Stromal cell of bone marrow (primary cell): ENCODE results near the gene DCTN5.

ENCODE experiments used
- DNase-seq: peaks from one replicate; pipeline ENCODE4 v3.0.0-alpha.2; 2012; ENCODE audit warnings: low read depth

Gene DCTN5

DNA sequence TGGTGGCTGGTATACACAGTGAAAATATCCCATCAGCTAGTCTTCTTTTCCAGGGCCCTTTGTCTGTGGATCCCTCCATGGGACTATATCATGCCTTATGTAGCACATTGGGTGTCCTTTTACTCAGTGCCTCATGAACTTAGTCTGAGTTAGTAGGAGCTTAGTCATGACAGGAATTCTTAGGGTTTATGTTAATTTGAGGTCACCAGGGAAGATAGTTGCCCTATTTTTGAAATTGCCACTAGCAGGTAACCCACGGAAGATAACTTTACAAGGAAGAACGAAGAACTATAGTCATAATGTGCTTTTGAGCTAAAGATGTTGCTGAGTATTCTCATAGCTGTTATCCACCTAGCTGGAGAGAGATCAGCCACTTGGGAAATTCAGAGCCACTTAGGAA lies 22.7 kb downstream of the DCTN5 start:
- DNase-seq, result no peak

DNA sequence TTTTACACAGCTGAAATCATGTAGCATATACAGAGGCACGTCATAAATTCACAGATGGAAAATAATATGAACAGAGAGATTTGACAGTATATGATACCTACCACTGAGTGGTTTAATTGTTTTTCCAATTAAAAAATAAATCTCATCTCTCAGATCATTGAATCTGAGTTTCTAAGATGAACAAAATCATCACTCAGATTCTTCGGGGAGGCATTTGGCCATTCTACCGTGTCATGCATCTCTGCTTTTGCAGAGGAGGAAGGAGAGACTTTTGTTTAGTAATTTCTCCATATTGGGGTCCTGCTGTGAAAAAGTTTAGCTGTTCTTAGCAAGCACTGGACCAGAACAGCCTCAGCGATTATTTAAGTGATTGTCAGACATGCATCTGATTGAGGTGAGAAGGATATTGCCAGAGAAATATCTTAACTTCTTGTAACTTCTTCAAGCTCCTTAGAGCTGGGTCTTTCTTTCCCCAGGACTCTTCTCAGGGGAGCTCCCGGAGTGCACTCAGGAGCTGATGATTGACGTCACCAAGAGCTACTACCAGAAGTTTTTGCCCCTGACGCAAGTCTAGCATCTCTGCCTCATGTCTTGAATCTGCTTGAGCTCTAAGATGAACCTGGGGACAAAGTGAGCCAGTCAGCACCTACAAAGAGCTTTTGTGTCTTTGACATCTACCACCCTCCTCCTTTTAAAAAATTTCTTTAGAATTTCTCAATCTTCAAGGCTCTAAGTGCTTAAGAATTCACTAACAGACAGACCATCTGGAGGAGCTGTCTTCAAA lies 25.5 kb downstream of the DCTN5 start:
- no peak for DNase-seq

DNA sequence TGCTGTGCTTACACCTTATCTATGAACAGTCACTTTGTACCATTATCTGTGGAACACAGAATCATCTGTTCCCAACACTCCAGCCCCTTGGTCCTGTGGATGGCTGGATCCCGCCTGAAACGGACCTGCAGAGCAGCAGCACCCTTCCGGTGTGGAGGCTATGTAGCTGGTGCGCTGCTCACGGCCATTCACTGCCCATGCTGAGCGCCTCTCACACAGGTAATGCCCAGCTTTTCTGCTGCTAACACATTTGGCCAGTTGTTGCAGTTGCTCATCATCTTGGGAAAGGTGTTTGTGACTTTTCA lies 26.0 kb downstream of the DCTN5 start:
- DNase-seq, result no peak

DNA sequence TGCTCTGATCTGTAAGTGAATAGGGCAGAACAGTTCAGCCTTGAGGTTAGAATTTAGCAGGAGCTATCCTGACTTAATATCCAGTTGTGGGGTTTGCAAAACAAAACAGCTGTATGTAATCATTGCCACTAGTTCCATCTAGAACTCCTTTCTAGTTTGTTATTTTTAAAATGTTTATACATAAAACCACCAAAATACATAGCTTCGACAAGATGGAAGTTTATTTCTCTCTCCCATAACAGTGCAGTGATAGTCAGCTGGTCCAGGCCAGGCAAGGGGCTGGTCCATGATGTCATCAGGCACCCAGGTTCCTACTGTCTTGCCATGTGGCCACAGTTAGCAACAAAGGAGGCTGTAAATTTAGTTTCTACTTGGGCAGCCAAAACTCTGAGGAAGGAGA lies 27.0 kb downstream of the DCTN5 start:
- DNase-seq, result no peak

DNA sequence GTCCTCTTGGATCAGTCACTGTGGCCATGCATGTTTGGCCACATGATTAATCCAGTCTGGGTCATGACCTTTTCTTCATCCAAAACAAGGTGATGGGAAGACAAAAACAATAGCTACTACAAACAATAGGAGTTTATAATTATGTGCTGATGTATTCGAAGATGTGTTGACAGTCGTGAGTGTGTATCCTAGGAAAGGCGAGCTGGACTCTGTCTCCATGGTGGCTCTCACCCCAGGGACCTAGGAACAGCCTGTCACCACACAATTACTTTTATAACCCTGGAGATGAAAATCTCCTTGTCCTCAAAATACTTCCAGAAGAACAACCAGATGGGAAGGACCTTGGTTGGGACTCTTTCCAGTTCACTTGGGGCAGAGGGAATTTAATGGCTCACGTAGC lies 27.6 kb downstream of the DCTN5 start:
- no peak for DNase-seq

DNA sequence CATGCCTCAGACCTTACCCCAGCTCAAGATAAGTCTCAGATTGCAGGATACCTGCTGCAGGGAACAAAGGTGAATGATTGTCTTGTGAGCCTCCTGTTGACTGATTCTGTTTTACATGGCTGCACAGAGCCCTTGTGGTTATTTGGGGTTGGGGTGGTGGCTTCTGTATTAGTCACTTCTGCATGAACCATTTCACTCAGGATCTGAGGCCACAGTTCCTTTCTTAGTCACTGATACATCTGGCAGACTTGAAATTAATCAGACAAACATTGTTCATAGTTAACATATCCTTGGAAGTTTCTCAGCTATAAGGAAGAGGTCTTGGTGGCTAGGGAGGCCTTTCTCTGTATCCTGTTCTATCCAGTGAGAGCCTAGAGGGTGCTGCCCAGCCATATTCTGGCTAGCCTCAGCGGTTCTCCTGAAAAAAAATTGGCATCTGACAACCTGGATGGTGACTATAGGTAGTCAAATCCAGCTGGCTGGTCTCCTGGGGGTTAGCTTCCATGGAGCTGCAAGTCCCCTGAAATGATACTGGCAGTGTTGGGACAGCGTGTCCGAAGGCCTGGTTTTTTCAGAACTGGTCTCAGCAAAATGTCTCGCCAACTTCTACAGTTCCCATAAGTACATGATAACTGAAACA lies 29.0 kb downstream of the DCTN5 start:
- peak; percentile 81 for DNase-seq

DNA sequence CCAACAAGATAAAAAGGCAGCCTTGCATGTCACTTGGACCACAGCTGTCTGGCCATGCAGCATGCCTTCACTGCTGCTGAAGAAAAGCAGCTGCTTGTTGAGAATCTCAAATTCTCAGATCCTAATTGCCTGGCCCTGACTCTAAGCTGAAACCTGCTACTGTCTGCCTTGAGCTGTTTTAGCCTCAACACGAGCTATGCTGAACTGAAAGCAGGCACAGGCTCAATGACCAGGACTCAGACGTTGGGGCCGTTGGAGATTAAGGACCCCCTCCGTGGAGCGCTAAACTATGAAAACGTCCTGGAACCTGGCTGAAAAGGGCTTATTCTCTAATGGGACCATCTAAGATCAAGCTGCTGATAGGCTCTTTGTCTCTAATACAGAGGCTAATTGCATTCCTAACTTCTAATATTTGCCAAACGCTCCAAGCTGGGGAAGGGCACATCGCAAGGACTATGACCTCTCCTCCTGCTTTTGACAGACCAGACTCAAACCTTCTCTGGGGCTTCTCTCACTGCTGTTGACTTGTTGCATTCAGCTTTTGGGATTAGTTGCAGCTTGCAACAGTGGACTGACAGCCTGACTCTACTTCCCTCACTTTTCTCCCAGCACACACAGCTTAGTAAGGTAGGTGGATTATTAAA lies 32.8 kb downstream of the DCTN5 start:
- no peak for DNase-seq

DNA sequence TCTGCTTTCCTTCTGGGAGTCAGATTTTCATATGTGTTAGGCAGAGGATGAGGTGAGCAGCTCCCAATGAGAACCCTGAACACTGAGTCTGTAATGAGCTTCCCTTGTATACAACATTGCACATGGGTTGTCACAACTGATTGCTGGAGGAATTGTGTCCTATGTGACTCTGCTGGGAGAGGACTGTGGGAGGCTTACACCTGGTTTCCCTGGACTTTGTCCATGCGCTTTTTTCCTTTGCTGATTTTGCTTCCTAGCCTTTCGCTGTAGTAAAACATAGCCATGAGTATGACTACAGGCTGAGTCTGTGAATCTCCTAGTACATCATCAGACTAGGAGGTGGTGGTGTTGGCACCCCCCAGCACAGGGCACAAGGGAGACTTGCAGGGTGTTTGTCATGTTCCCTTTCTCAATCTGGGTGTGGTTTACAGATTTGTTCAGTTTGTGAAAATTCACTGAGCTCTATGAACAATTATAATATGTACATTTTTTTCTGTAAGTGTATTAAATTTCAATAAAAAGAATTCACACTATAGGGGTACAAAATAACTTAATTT lies 35.7 kb downstream of the DCTN5 start:
- no peak for DNase-seq

DNA sequence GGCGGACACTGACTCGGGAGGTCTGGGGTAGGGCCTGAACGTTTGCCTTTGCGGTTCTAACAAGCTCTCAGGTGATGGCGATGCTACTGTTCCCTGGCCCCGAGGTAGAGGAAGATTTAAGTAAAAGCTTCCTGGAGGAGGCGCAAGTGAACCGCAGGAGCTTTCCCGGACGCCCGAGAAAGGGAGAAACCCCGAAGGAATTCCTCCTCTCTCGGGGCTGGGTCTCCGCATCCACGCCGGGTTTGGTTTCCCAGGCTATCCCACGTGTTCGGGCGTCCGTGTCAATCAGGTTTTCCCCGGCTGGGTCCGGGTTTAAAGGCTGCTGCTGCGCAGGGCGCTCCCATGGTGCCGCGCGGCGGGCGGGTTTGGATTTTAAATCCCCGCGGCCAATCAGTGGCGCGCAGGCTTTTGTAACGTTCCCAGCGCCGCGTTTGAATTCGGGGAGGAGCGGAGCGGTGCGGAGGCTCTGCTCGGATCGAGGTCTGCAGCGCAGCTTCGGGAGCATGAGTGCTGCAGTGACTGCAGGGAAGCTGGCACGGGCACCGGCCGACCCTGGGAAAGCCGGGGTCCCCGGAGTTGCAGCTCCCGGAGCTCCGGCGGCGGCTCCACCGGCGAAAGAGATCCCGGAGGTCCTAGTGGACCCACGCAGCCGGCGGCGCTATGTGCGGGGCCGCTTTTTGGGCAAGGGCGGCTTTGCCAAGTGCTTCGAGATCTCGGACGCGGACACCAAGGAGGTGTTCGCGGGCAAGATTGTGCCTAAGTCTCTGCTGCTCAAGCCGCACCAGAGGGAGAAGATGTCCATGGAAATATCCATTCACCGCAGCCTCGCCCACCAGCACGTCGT lies 37.4 kb downstream of the DCTN5 start, which contains the start of gene PLK1:
Gene PLK1 (plus strand): TSS at position 460 of the 844 bp plus-strand sequence. CDS start 44 bp downstream, at position 504.
- peak; percentile 72 for DNase-seq

DNA sequence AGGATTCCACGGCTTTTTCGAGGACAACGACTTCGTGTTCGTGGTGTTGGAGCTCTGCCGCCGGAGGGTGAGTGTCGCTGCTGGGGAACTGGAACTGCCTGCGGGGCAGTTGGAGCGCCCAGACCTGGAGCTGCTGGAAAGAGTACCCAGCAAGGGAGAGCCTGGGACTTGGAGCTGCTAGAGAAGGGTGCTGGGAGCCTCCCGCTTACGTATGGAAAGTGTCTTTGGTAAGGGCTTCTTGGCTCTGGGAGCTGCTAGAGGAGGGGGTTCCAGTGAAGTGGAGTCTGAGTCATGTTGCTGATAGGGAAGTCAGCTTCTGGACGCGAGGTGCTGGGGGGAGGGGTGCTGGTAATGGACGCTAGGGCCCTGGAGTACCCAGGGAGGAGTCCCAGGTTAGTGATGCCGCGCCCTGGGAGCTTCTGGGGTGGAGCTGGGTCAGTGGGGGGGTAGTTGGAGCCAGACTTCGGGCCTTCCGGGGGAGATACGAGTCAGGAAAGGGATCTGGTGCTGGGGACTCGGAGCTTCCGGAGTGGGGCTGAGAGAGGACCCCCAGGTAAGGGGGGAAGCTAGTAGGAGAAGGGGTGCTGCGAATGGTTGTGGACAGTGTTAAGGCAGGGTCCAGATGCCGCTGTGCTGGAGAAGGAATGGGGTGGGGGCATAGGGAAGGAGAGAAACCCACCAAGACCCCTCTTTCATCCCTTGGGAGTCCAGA lies 38.2 kb downstream of the DCTN5 start:
- DNase-seq, result no peak

DNA sequence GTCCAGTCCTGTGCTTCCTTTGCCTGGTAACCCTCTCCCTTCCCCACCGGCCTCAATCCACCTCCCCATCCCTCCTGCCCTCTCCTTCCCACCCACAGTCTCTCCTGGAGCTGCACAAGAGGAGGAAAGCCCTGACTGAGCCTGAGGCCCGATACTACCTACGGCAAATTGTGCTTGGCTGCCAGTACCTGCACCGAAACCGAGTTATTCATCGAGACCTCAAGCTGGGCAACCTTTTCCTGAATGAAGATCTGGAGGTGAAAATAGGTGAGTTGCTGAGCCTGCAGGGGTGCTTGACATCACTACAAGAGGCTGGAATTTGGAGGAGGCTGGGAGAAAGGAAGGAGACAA lies 38.7 kb downstream of the DCTN5 start:
- no peak for DNase-seq

DNA sequence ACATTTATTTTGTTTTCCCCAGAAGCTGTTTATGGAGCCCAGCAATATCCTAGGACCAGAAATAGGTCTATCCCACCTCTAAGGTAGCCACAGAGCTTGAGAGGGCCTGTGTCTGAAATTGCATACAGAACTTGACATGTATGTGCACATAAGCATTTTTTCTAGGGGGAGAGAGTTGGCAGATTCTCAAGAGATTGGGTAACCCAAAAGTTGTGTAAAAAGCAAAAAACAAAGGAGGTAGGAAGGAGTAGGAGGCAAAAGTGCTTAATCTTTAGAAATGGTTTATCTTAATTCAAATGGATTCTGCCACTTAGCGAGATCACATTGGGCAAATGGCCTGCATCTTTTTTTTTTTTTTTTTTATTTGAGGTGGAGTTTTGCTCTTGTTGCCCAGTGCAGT lies 40.9 kb downstream of the DCTN5 start:
- DNase-seq, result no peak

DNA sequence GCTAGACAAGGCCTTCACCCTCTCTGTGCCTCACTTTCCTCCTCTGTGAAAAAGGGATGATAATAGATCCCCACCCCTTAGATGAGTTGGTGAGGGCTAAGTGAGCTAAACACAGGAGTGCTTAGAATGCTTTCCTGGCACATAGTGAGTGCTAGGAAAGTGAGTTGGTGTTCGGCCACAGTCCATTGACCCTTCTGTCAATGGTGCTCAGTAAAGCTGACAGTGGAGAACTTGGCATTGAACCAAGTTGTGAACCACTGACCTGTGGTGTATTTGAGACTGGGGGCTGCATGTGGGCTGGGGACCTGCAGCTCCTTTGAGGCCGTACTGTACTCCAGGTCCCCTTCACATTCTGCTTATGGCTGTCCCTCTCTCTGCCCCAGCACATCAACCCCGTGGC lies 42.2 kb downstream of the DCTN5 start:
- no peak for DNase-seq

DNA sequence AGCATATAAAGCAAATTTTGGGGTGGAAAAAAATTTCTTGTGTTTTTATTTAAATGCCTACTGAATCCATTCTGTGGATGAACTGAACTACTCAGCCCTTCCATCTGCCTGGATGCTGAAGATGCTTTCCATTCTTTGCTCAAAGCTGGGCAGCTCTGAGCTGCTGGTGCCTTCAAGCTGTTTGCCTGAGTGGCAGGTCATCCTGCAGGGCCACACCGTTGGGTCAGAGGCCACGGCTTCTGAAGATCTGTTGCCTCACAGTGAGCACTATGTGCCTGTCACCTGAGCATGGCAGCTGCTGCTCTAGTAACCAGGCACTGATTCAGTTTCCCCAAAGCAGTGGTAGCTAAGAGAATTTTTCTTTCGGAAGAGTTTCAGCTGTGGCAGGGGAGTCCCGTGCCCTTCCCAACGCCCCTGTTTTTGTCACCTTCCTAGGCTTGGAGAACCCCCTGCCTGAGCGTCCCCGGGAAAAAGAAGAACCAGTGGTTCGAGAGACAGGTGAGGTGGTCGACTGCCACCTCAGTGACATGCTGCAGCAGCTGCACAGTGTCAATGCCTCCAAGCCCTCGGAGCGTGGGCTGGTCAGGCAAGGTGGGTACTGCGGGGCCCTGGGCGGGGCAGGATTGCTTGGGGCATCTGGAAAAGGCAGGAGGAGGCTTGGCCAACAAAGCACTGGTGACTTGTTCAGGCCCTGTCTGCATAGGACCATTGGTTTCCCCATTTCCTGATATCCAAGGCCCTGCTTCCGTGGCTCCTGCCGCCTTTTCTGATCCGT lies 46.0 kb downstream of the DCTN5 start:
- no peak for DNase-seq

DNA sequence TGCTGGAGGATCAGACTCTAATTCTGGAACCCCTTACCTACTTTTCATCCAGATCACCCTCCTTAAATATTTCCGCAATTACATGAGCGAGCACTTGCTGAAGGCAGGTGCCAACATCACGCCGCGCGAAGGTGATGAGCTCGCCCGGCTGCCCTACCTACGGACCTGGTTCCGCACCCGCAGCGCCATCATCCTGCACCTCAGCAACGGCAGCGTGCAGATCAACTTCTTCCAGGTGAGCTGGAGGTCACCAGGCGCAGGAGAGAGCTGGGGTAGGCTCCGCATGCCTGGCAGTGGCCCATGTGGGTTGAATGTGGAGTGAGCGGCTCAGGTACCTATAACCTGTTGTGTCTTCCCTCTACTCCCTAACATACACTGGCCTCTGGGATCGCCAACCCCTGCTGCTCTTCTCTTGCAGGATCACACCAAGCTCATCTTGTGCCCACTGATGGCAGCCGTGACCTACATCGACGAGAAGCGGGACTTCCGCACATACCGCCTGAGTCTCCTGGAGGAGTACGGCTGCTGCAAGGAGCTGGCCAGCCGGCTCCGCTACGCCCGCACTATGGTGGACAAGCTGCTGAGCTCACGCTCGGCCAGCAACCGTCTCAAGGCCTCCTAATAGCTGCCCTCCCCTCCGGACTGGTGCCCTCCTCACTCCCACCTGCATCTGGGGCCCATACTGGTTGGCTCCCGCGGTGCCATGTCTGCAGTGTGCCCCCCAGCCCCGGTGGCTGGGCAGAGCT lies 48.3 kb downstream of the DCTN5 start:
- no peak for DNase-seq

DNA sequence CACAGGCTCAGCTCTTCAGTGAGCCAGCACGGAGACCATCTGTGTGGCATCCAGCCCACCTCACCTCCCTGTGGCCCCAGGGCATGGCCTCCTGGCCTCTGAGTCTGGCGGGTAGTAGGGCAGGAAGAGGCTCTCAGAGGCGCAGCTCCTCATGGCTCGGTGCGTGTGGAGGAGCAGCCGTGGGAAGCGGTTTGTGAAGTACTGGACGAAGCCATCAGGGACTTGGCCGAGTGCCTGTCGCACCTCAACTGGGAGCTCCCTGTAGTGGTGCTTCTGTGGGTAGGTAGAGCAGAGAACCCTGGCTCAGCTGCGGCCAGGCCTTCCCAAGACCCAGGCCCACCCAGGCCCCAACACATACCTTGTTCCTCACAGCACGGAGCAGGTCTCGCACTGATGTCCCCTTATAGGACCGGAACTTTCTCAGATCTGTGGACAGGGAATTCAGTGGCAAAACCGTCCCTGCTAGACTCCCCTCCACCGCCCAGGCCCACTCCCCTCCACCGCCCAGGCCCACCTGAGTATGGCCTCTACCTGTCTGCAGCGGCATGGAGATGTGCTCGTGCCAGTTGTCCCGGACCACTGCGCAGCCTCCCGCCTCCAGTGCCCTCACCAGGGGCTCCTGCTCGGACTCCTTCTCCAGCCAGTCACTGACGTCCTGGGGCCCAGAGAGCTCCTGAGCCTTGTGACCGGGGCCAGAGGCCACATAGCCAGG lies 49.7 kb downstream of the DCTN5 start:
- no peak for DNase-seq

DNA sequence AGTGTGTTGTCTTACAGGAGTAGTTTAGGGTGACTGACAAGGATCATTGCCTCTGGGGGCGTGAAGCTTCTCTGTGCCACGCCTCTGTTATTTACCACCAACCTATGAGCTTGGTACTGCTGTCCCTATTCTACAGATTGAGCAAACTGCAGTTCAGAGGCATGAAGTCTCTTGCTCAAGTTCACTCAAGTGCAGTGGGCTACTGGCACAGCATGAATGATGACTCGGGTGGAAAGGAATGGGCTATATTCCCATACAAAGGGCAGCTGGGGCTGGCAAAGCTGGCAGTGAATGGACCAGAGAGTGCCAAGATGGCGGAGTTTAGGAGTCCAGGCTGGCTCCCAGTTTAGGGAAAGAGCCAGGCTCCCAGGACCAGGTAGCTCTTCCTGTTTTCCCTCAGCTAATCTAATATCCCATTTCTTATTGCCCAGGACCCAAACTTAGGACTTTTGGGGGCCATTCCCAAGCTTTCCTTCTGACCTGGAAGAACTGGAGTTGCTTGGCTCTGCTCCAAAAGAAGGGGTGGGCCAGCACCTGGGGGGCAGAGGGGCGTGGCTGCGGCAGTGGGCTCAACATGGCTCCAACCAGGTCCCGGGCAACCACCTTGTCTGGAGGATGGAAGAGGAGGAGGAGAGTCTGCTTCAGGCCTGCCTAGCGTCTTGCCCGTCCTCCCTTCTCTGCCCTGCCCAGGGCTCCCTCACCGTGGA lies 50.4 kb downstream of the DCTN5 start:
- no peak for DNase-seq

DNA sequence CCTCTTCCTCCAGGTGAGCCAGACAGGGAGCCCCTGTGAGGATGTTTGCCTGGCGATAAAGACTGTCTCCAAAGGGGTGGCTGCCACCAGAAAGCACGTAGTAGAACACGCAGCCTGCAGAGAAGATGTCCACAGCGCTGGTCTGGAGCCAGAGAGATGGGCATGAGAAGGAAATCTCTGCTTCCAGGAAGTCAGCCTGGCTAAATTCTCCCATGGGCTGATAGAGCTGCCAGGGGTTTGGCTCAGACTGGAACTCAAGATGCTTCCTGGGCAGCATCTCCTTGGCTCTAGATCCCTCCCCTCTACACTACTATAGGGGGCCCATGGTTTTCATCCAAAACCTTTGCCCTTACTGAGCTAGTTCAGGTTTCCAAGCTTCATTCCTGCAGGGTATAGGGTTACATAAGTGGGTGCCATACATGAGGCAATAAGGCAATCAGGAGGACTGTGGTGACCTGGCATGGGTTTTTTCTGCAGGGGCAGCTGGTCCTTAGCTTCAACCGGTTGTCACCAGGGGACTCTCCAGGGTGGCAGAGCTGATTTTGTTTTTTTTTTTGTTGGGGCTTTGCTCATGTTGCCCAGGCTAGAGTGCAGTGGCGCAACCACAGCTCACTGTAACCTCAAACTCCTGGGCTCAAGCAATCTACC lies 51.0 kb downstream of the DCTN5 start:
- DNase-seq, result no peak
